SK-N-SH treated with all-trans-retinoic acid at 6 μM for 48 hours (cell line): Measurements from ENCODE around the gene PDE7B.
A peak's percentile ranks its signal among the peaks of the same experiment; 100 is the strongest.

ENCODE experiments used
- ATAC-seq: fragments of 200-7000 bp; cut with Tn5 transposase; 3 replicates; pipeline ENCODE4 v1.9.1; 2020; ENCODE audit warnings: mild to moderate bottlenecking, moderate library complexity
- BACH2 ChIP-seq: fragments of 250-450 bp; sonication (Bioruptor Pico); IDR thresholded peaks from 2 replicates; pipeline ENCODE4 v1.9.0; 2021; ENCODE audit warnings: mild to moderate bottlenecking, borderline replicate concordance
- CSDC2 ChIP-seq: fragments of 250-450 bp; sonication (Bioruptor Pico); IDR thresholded peaks from 2 replicates; pipeline ENCODE4 v1.5.0; 2020; ENCODE audit warnings: mild to moderate bottlenecking, moderate library complexity
- ESRRG ChIP-seq: fragments of 250-450 bp; sonication (Bioruptor Pico); IDR thresholded peaks from 2 replicates; pipeline ENCODE4 v1.6.1; 2021; ENCODE audit warnings: mild to moderate bottlenecking
- GLIS3 ChIP-seq: fragments of 250-450 bp; sonication (Bioruptor Pico); IDR thresholded peaks from 2 replicates; pipeline ENCODE4 v1.5.0; 2020; ENCODE audit warnings: mild to moderate bottlenecking, moderate library complexity
- PPARA ChIP-seq: fragments of 250-450 bp; sonication (Bioruptor Pico); IDR thresholded peaks from 2 replicates; pipeline ENCODE4 v1.5.0; 2020; ENCODE audit warnings: mild to moderate bottlenecking, borderline replicate concordance
- RARB ChIP-seq: fragments of 250-450 bp; sonication (Bioruptor Pico); IDR thresholded peaks from 2 replicates; pipeline ENCODE4 v1.8.0; 2021; ENCODE audit warnings: mild to moderate bottlenecking, moderate library complexity
- SNAI2 ChIP-seq: fragments of 250-450 bp; sonication (Bioruptor Pico); IDR thresholded peaks from 2 replicates; pipeline ENCODE4 v1.5.0; 2020; ENCODE audit warnings: mild to moderate bottlenecking, moderate library complexity
- TCF4 ChIP-seq: fragments of 250-450 bp; sonication (Bioruptor Pico); IDR thresholded peaks from 2 replicates; pipeline ENCODE4 v1.8.0; 2021; ENCODE audit warnings: mild to moderate bottlenecking, moderate library complexity, borderline replicate concordance
- TOX ChIP-seq: fragments of 250-450 bp; sonication (Bioruptor Pico); IDR thresholded peaks from 2 replicates; pipeline ENCODE4 v1.8.0; 2021; ENCODE audit warnings: mild to moderate bottlenecking, moderate library complexity, borderline replicate concordance
- ZC3H10 ChIP-seq: fragments of 250-450 bp; sonication (Bioruptor Pico); IDR thresholded peaks from 2 replicates; pipeline ENCODE4 v1.5.1; 2021; ENCODE audit warnings: mild to moderate bottlenecking, moderate library complexity
- ZFP3 ChIP-seq: fragments of 250-450 bp; sonication (Bioruptor Pico); IDR thresholded peaks from 2 replicates; pipeline ENCODE4 v1.5.0; 2020; ENCODE audit warnings: mild to moderate bottlenecking, moderate library complexity
- ZFP30 ChIP-seq: fragments of 450-650 bp; formaldehyde crosslinking; IDR thresholded peaks from 2 replicates; pipeline ENCODE4 v1.5.0; 2022; ENCODE audit warnings: mild to moderate bottlenecking, moderate library complexity
- ZNF565 ChIP-seq: fragments of 450-650 bp; formaldehyde crosslinking; conservative IDR thresholded peaks from 2 replicates; pipeline ENCODE4 v1.5.0; 2020; ENCODE audit warnings: low read depth, mild to moderate bottlenecking, moderate library complexity
- ZNF70 ChIP-seq: fragments of 450-650 bp; formaldehyde crosslinking; IDR thresholded peaks from 2 replicates; pipeline ENCODE4 v1.5.0; 2020; ENCODE audit warnings: mild to moderate bottlenecking, moderate library complexity
- ZNF8 ChIP-seq: fragments of 450-650 bp; formaldehyde crosslinking; IDR thresholded peaks from 2 replicates; pipeline ENCODE4 v1.5.0; 2020; ENCODE audit warnings: mild to moderate bottlenecking, moderate library complexity
- TF ChIP-seq, protein P1 (sequence below): fragments of 250-450 bp; sonication (Bioruptor Pico); IDR thresholded peaks from 2 replicates; pipeline ENCODE4 v1.5.1; 2020; ENCODE audit warnings: low read depth, mild to moderate bottlenecking, moderate library complexity
- TF ChIP-seq, protein P2 (sequence below): fragments of 250-450 bp; sonication (Bioruptor Pico); IDR thresholded peaks from 2 replicates; pipeline ENCODE4 v1.8.0; 2021; ENCODE audit warnings: low read depth, mild to moderate bottlenecking, moderate library complexity, borderline replicate concordance
- TF ChIP-seq, protein P3 (sequence below): fragments of 250-450 bp; sonication (Bioruptor Pico); IDR thresholded peaks from 2 replicates; pipeline ENCODE4 v1.5.0; 2020; ENCODE audit warnings: mild to moderate bottlenecking, moderate library complexity
- TF ChIP-seq, protein P4 (sequence below): fragments of 250-450 bp; sonication (Bioruptor Pico); IDR thresholded peaks from 2 replicates; pipeline ENCODE4 v1.8.0; 2020; ENCODE audit warnings: mild to moderate bottlenecking, moderate library complexity, borderline replicate concordance

Gene PDE7B

DNA sequence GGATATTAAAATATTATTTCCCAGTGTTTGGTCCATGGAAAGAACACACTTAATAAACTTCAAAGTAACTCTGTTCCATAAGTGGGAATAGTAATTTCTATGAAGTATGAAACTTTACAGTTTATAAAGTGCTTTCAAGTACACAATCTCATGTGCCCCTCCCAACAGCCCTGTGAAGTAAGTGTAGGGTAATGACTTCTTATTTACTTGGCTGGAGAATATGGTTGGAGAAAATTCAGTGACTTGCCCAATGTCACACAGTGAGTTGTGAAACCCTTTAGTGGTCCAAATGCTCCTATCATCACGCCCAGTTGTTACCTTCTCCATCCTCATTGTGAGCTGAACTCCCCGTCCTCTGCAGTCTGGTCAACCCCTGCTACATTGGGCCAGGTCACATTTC lies 141.2 kb downstream of the PDE7B start:
- TF ChIP-seq ZNF565 (CRISPR knock-in tag) (no peak), GLIS3 (CRISPR knock-in tag) (no peak), ZC3H10 (CRISPR knock-in tag) (no peak), BACH2 (no peak), ZFP30 (CRISPR knock-in tag) (no peak), TOX (CRISPR knock-in tag) (no peak), ZNF70 (CRISPR knock-in tag) (no peak), SNAI2 (CRISPR knock-in tag) (no peak), ZNF8 (CRISPR knock-in tag) (no peak)
- TF ChIP-seq, protein P1, sequence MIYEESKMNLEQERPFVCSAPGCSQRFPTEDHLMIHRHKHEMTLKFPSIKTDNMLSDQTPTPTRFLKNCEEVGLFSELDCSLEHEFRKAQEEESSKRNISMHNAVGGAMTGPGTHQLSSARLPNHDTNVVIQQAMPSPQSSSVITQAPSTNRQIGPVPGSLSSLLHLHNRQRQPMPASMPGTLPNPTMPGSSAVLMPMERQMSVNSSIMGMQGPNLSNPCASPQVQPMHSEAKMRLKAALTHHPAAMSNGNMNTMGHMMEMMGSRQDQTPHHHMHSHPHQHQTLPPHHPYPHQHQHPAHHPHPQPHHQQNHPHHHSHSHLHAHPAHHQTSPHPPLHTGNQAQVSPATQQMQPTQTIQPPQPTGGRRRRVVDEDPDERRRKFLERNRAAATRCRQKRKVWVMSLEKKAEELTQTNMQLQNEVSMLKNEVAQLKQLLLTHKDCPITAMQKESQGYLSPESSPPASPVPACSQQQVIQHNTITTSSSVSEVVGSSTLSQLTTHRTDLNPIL (CRISPR knock-in tag), result no peak
- no peak for ATAC-seq

DNA sequence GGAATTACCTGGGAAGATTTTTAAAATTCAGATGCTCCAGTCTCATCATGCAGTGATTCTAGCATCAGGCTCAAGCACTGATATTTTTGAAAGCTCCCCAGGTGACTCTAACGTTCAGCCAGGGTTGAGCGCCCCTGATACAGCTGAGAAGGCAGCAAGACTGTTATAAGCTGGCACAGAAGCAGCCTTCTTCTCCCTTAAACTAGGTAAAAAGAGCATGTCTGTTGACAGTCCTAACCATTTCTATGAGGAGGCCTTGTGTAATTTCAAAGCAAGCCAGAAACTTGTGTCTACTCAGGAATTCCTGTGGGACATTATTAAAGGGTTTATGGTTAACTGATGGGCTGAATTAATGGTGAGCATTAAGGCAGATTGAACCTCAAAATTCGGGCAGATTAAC lies 141.9 kb downstream of the PDE7B start:
- ATAC-seq, result no peak
- TF ChIP-seq ZFP3 (no peak), TCF4 (CRISPR knock-in tag) (no peak), ESRRG (CRISPR knock-in tag) (no peak)
- TF ChIP-seq, protein P2, sequence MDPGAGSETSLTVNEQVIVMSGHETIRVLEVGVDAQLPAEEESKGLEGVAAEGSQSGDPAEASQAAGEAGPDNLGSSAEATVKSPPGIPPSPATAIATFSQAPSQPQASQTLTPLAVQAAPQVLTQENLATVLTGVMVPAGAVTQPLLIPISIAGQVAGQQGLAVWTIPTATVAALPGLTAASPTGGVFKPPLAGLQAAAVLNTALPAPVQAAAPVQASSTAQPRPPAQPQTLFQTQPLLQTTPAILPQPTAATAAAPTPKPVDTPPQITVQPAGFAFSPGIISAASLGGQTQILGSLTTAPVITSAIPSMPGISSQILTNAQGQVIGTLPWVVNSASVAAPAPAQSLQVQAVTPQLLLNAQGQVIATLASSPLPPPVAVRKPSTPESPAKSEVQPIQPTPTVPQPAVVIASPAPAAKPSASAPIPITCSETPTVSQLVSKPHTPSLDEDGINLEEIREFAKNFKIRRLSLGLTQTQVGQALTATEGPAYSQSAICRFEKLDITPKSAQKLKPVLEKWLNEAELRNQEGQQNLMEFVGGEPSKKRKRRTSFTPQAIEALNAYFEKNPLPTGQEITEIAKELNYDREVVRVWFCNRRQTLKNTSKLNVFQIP, result no peak

DNA sequence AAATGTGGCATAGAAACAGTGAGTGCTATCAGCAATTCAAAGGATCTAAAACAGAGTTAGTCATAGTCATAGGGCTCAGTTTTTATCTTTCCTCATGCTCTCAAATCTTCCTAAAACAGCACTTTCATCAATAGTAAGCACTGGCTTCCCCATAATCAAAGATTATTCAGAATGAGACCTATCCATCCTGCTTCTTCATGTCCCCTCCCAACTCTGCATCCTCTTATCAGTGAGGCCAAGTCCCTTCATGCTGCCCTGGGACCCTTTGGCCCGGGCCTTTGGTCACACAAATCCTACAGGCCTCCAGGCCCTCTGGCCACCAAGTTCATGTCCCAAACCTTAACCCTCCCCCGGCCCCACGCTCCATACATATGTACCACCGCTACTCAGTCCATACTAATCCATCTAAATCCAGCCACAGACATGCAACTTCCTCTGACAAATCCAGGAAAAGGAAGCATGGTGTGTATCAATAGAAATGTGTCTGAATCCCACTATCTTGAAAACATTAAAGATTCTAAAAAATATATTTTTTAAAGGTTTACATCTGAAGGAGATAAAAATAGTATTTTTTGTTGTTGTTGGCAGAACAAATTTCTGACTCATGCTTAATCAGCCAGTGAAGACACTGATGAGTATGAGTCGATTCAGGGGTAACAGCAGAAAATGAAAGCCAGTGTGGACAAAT lies 143.5 kb downstream of the PDE7B start:
- TF ChIP-seq, protein P3, sequence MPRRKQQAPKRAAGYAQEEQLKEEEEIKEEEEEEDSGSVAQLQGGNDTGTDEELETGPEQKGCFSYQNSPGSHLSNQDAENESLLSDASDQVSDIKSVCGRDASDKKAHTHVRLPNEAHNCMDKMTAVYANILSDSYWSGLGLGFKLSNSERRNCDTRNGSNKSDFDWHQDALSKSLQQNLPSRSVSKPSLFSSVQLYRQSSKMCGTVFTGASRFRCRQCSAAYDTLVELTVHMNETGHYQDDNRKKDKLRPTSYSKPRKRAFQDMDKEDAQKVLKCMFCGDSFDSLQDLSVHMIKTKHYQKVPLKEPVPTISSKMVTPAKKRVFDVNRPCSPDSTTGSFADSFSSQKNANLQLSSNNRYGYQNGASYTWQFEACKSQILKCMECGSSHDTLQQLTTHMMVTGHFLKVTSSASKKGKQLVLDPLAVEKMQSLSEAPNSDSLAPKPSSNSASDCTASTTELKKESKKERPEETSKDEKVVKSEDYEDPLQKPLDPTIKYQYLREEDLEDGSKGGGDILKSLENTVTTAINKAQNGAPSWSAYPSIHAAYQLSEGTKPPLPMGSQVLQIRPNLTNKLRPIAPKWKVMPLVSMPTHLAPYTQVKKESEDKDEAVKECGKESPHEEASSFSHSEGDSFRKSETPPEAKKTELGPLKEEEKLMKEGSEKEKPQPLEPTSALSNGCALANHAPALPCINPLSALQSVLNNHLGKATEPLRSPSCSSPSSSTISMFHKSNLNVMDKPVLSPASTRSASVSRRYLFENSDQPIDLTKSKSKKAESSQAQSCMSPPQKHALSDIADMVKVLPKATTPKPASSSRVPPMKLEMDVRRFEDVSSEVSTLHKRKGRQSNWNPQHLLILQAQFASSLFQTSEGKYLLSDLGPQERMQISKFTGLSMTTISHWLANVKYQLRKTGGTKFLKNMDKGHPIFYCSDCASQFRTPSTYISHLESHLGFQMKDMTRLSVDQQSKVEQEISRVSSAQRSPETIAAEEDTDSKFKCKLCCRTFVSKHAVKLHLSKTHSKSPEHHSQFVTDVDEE (CRISPR knock-in tag), result no peak
- TF ChIP-seq, protein P1 (CRISPR knock-in tag), result no peak
- TF ChIP-seq GLIS3 (CRISPR knock-in tag) (no peak), SNAI2 (CRISPR knock-in tag) (no peak), ZC3H10 (CRISPR knock-in tag) (no peak), ZFP3 (no peak), ZFP30 (CRISPR knock-in tag) (no peak), ZNF70 (CRISPR knock-in tag) (no peak), TCF4 (CRISPR knock-in tag) (no peak), TOX (CRISPR knock-in tag) (no peak), RARB (CRISPR knock-in tag) (no peak), PPARA (CRISPR knock-in tag) (no peak), BACH2 (no peak), CSDC2 (CRISPR knock-in tag) (no peak)
- TF ChIP-seq, protein P4, sequence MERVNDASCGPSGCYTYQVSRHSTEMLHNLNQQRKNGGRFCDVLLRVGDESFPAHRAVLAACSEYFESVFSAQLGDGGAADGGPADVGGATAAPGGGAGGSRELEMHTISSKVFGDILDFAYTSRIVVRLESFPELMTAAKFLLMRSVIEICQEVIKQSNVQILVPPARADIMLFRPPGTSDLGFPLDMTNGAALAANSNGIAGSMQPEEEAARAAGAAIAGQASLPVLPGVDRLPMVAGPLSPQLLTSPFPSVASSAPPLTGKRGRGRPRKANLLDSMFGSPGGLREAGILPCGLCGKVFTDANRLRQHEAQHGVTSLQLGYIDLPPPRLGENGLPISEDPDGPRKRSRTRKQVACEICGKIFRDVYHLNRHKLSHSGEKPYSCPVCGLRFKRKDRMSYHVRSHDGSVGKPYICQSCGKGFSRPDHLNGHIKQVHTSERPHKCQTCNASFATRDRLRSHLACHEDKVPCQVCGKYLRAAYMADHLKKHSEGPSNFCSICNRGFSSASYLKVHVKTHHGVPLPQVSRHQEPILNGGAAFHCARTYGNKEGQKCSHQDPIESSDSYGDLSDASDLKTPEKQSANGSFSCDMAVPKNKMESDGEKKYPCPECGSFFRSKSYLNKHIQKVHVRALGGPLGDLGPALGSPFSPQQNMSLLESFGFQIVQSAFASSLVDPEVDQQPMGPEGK, result no peak
- TF ChIP-seq, protein P2, result no peak
- peak; percentile 86 for ATAC-seq
